ENCODE data around the gene ZNF454.

Gene ZNF454

GRCh38 chr5:178993955-178994579 is 53.1 kb downstream of the ZNF454 start:
- DNase-seq, result no peak

- DNase-seq, result no peak
Measured at GRCh38 chr5:178994580-178995340, 53.8 kb downstream of the ZNF454 start, which contains the start of gene GRM6. Gene GRM6, minus strand, starts transcription at chr5:178995320. Its CDS starts 376 bp downstream, at chr5:178994944.

GRCh38 chr5:178995341-178995690 is 54.3 kb downstream of the ZNF454 start:
- no peak for DNase-seq

GRCh38 chr5:178996156-178996555 is 55.2 kb downstream of the ZNF454 start:
- DNase-seq, result no peak

GRCh38 chr5:178997191-178997590 is 56.2 kb downstream of the ZNF454 start:
- DNase-seq, result no peak

- DNase-seq, result no peak
Measured at GRCh38 chr5:178998441-178998840, 57.4 kb downstream of the ZNF454 start.

GRCh38 chr5:179006564-179006963 is 65.6 kb downstream of the ZNF454 start:
- DNase-seq, result no peak

- DNase-seq, result no peak
Measured at GRCh38 chr5:179008667-179009066, 67.7 kb downstream of the ZNF454 start.
